Neural cell (in vitro differentiated cells): ENCODE data around the gene MDM1.

Source experiments
- CTCF ChIP-seq: fragments of 450-650 bp; IDR thresholded peaks from 2 replicates; pipeline ENCODE4 v1.5.1; 2014; ENCODE audit warnings: antibody characterized with exemption, mild to moderate bottlenecking, moderate library complexity; ENCODE audit not compliant: poor library complexity, severe bottlenecking
- EP300 ChIP-seq: fragments of 450-650 bp; conservative IDR thresholded peaks from 2 replicates; pipeline ENCODE4 v1.6.1; 2014; ENCODE audit warnings: antibody characterized with exemption, mild to moderate bottlenecking, moderate library complexity; ENCODE audit not compliant: poor library complexity, severe bottlenecking
- EZH2 ChIP-seq: fragments of 200-600, 300-800 bp; shearing (Covaris generic), sonication (generic); IDR thresholded peaks from 2 replicates; pipeline ENCODE4 v1.6.1; 2014; ENCODE audit warnings: antibody characterized with exemption, low read length, borderline replicate concordance, mild to moderate bottlenecking; ENCODE audit not compliant: insufficient read depth, poor library complexity, severe bottlenecking
- MXI1 ChIP-seq: fragments of 450-650 bp; conservative IDR thresholded peaks from 2 replicates; pipeline ENCODE4 v1.6.1; 2014; ENCODE audit warnings: antibody characterized with exemption, mild to moderate bottlenecking; ENCODE audit not compliant: poor library complexity, severe bottlenecking
- POLR2AphosphoS5 ChIP-seq: IDR thresholded peaks from 2 replicates; pipeline ENCODE4 v1.6.1; 2012
- RAD21 ChIP-seq: fragments of 450-650 bp; conservative IDR thresholded peaks from 2 replicates; pipeline ENCODE4 v1.6.1; 2014; ENCODE audit warnings: antibody characterized with exemption, mild to moderate bottlenecking, moderate library complexity
- TAF1 ChIP-seq: IDR thresholded peaks from 2 replicates; pipeline ENCODE4 v1.6.1; 2012; ENCODE audit warnings: low read depth
- TF ChIP-seq, protein P1 (sequence below): IDR thresholded peaks from 2 replicates; pipeline ENCODE4 v1.6.1; 2012; ENCODE audit warnings: borderline replicate concordance

- TF ChIP-seq EZH2 (no peak), CTCF (no peak), POLR2AphosphoS5 (no peak), RAD21 (no peak), MXI1 (no peak), EP300 (no peak), TAF1 (no peak)
- TF ChIP-seq, protein P1, sequence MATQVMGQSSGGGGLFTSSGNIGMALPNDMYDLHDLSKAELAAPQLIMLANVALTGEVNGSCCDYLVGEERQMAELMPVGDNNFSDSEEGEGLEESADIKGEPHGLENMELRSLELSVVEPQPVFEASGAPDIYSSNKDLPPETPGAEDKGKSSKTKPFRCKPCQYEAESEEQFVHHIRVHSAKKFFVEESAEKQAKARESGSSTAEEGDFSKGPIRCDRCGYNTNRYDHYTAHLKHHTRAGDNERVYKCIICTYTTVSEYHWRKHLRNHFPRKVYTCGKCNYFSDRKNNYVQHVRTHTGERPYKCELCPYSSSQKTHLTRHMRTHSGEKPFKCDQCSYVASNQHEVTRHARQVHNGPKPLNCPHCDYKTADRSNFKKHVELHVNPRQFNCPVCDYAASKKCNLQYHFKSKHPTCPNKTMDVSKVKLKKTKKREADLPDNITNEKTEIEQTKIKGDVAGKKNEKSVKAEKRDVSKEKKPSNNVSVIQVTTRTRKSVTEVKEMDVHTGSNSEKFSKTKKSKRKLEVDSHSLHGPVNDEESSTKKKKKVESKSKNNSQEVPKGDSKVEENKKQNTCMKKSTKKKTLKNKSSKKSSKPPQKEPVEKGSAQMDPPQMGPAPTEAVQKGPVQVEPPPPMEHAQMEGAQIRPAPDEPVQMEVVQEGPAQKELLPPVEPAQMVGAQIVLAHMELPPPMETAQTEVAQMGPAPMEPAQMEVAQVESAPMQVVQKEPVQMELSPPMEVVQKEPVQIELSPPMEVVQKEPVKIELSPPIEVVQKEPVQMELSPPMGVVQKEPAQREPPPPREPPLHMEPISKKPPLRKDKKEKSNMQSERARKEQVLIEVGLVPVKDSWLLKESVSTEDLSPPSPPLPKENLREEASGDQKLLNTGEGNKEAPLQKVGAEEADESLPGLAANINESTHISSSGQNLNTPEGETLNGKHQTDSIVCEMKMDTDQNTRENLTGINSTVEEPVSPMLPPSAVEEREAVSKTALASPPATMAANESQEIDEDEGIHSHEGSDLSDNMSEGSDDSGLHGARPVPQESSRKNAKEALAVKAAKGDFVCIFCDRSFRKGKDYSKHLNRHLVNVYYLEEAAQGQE, result no peak
Measured at GRCh38 chr12:68297929-68298328, 34.2 kb downstream of the MDM1 start.
